Activated CD4-positive, alpha-beta memory T cell treated with anti-CD3 and anti-CD28 coated beads, Interleukin-2, amount 10 ng/mL, durations not matched to agents 7 days and 5 days (primary cell): ENCODE results near the gene TMEM165. TPM values are rescaled to one million over a fixed set of nuclear protein-coding genes. Genes with fewer than 3 reads are reported as not detected.

Experiments used
- total RNA-seq, 2 experiments: library from RNA; stranded (reverse); gene quantifications; one replicate each; pipeline ENCODE4 v1.2.3, GENCODE V29; 2021

Gene TMEM165
- total RNA-seq, 2 experiments from 2014 or later = 68.2 to 70.1 TPM

Other genes with a start within 250 kb of the TMEM165 start
- 10 to 100 TPM; 11.8 to 12.0 TPM for gene SRD5A3, start 49.7 kb upstream of the TMEM165 start, total RNA-seq
- gene CLOCK, start 151.0 kb downstream of the TMEM165 start, total RNA-seq = 1 to 10 TPM; 7.4 to 9.6 TPM
- not detected for gene PDCL2, start 196.3 kb downstream of the TMEM165 start, total RNA-seq
- under 1 TPM; 0.33 to 0.38 TPM for gene NMU, start 240.3 kb downstream of the TMEM165 start, total RNA-seq